Activated CD8-positive, alpha-beta T cell treated with anti-CD3 and anti-CD28 coated beads for 36 hours (primary cell): ENCODE data around the gene ELP5. TPM values are rescaled to one million over a fixed set of nuclear protein-coding genes. Genes with fewer than 3 reads are reported as not detected.

Experiments
- ATAC-seq: fragments of 200-7000 bp; cut with Tn5 transposase; one replicate; pipeline ENCODE4 v1.10.0; 2021; ENCODE audit warnings: mild to moderate bottlenecking, moderate library complexity
- CTCF ChIA-PET: fragments of 350-600 bp; sonication (Branson Sonifier 250); formaldehyde crosslinking; loops from one replicate; lab custom pipeline; 2021; ENCODE audit warnings: antibody characterized with exemption; lab: Charles Lee
- POLR2A ChIA-PET: fragments of 350-600 bp; sonication (Branson Sonifier 250); formaldehyde crosslinking; loops from one replicate; lab custom pipeline; 2021; ENCODE audit warnings: antibody characterized with exemption; lab: Charles Lee
- DNase-seq: peaks from one replicate; pipeline ENCODE4 v3.0.0-alpha.2; 2020
- H3K27ac Mint-ChIP-seq: one replicate; pipeline ENCODE4 v1.8.0; 2021; ENCODE audit warnings: mild to moderate bottlenecking, mixed read lengths
- H3K27me3 Mint-ChIP-seq: one replicate; pipeline ENCODE4 v1.8.0; 2021; ENCODE audit warnings: mixed read lengths
- H3K36me3 Mint-ChIP-seq: one replicate; pipeline ENCODE4 v1.8.0; 2021; ENCODE audit warnings: low read depth, mixed read lengths
- H3K4me1 Mint-ChIP-seq: one replicate; pipeline ENCODE4 v1.8.0; 2021; ENCODE audit warnings: low read depth, mixed read lengths
- H3K4me3 Mint-ChIP-seq: one replicate; pipeline ENCODE4 v1.8.0; 2021; ENCODE audit warnings: mild to moderate bottlenecking, moderate library complexity, mixed read lengths
- H3K9me3 Mint-ChIP-seq: one replicate; pipeline ENCODE4 v1.8.0; 2021; ENCODE audit warnings: mixed read lengths
- intact Hi-C: fragments of 100-400 bp; cut with micrococcal nuclease; formaldehyde crosslinking; loops from one replicate; pipeline ENCODE4 v1.10.0; 2022
- total RNA-seq, 2 experiments: library from RNA; stranded (reverse); gene quantifications; one replicate each; pipeline ENCODE4 v1.2.3, GENCODE V29; 2021
- TF ChIP-seq, protein P1 (sequence below): fragments of 200-600 bp; IDR thresholded peaks from one replicate; pipeline ENCODE4 v1.8.0; 2022; ENCODE audit warnings: antibody characterized with exemption, mild to moderate bottlenecking

ELP5 gene
- total RNA-seq, 2 experiments from 2014 or later = 80.2 to 85.4 TPM

DNA sequence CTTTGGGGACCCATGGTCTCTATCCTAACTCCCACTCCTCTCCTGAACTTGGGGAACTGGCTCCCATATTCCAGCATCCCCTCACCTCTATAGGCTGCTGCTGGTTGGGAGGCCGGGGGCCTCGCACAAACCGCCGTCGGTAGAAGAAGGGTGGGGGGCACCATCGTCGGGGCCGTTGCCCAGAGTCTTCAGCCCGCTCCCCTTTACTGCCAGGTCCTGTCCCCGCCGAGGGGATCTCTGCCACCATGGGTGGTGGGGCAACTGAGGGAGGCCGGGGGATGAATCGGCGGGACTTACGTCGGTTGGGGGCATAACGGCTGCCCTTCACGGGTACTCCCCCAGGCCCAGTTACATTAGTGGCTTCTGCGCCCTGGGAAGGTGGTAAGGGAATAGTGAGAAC, 38.2 kb downstream of the ELP5 start:
- ChIA-PET POLR2A (interaction anchor here (1.9 kb wide), 1 partner anchor 9 kb away, joined by 5 read pairs; the partner anchor contains the start of gene SLC2A4), CTCF (interaction anchor here (1.6 kb wide), 1 partner anchor 10 kb away, joined by 8 read pairs; no protein-coding TSS in a partner anchor)
- intact Hi-C loops = no loop called here
- H3K4me1 Mint-ChIP-seq = peaks cover 5% of the 10 kb centered on the region
- H3K4me3 Mint-ChIP-seq = no peak overlapping the region
- peaks cover 16% of the 10 kb centered on the region for H3K27me3 Mint-ChIP-seq
- no peak overlapping the region for H3K27ac Mint-ChIP-seq
- DNase-seq (no peak), ATAC-seq (no peak)
- TF ChIP-seq, protein P1, sequence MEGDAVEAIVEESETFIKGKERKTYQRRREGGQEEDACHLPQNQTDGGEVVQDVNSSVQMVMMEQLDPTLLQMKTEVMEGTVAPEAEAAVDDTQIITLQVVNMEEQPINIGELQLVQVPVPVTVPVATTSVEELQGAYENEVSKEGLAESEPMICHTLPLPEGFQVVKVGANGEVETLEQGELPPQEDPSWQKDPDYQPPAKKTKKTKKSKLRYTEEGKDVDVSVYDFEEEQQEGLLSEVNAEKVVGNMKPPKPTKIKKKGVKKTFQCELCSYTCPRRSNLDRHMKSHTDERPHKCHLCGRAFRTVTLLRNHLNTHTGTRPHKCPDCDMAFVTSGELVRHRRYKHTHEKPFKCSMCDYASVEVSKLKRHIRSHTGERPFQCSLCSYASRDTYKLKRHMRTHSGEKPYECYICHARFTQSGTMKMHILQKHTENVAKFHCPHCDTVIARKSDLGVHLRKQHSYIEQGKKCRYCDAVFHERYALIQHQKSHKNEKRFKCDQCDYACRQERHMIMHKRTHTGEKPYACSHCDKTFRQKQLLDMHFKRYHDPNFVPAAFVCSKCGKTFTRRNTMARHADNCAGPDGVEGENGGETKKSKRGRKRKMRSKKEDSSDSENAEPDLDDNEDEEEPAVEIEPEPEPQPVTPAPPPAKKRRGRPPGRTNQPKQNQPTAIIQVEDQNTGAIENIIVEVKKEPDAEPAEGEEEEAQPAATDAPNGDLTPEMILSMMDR = no peak
- H3K9me3 Mint-ChIP-seq = no peaks in the 10 kb centered on the region
- no peaks in the 10 kb centered on the region for H3K36me3 Mint-ChIP-seq

DNA sequence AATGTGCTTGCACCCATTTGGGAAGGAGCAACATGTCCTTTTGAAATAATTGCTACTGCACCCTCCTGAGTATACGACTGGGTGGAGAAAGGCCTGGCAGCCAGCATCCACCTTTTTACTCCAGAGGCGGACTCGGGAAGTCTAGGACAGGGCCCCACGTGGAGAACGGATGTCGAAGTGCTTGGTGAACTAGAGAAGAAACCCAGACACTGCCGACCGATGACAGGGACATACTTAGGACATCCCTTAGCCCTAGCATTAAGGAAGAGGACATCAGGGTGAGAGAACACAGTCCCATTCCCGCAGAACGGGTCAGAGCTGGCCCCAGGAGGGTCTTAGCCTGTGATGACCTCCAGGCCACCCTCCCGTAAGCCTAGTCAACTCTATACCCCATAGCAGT, 38.7 kb downstream of the ELP5 start:
- peaks cover 19% of the 10 kb centered on the region for H3K27me3 Mint-ChIP-seq
- DNase-seq (no peak), ATAC-seq (no peak)
- TF ChIP-seq, protein P1 = no peak
- no peaks in the 10 kb centered on the region for H3K9me3 Mint-ChIP-seq
- H3K4me1 Mint-ChIP-seq = peaks cover 8% of the 10 kb centered on the region
- H3K4me3 Mint-ChIP-seq = no peak overlapping the region
- POLR2A ChIA-PET = interaction anchor here (1.9 kb wide), 1 partner anchor 9 kb away, joined by 5 read pairs; the partner anchor contains the start of gene SLC2A4
- CTCF ChIA-PET = interaction anchor here (1.6 kb wide), 1 partner anchor 10 kb away, joined by 8 read pairs; no protein-coding TSS in a partner anchor
- no peaks in the 10 kb centered on the region for H3K36me3 Mint-ChIP-seq
- no peak overlapping the region for H3K27ac Mint-ChIP-seq
- intact Hi-C loops = no loop called here

DNA sequence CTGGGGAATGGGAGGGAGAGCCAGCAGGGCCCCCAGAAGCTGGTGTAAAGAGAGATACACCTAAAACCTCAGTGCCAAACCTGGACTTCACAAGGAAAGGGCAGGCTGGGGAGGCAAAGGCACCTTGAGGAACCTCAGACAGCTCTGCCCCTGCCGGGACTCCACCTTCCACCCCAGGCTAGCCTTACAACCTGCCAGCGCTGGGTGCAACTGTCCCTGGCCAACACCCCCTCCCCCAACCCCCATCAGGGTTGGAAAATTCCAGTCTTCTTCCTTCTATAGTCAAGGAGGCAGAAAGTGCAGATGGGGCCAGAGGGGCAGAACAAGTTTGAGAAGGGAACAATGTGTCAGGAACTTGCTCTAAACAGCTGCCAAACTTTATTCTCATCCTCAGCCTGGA, 40.2 kb downstream of the ELP5 start:
- TF ChIP-seq, protein P1 = no peak
- ChIA-PET POLR2A (interaction anchor here (0.9 to 1.4 kb wide), 3 partner anchors 10 to 58 kb away, joined by 3 to 4 read pairs (median 3); partner anchors contain the start of gene DVL2), CTCF (interaction anchor here (1.2 to 2.7 kb wide), 3 partner anchors 10 to 381 kb away, joined by 4 to 14 read pairs (median 5); partner anchors contain the start of gene SLC2A4)
- DNase-seq (no peak), ATAC-seq (no peak)
- H3K4me3 Mint-ChIP-seq = no peak overlapping the region
- peaks cover 14% of the 10 kb centered on the region for H3K4me1 Mint-ChIP-seq
- peaks cover 26% of the 10 kb centered on the region for H3K27me3 Mint-ChIP-seq
- intact Hi-C loops = no loop called here
- no peaks in the 10 kb centered on the region for H3K9me3 Mint-ChIP-seq
- no peak overlapping the region for H3K27ac Mint-ChIP-seq
- H3K36me3 Mint-ChIP-seq = no peaks in the 10 kb centered on the region

DNA sequence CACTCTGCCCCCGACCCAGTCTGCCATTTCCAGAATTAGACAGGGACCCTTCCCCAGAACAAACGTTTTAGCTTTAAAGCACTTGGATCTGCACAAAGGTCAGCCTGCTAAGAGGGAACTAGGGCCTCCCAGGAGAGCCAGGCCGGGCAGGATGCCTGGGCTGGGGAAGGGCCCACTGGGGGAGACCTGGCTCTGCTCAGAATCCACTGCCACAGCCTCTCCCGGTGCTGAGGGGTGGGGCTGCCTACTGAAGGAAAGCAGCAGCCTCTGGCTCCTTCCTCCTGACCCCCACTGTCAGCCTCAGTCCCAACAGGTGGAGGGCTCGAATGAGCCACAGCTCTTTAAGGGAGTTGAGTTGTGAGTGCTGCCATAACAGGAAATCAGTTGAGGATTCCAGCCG, 40.7 kb downstream of the ELP5 start:
- Mint-ChIP-seq H3K36me3 (no peaks in the 10 kb centered on the region), H3K9me3 (no peaks in the 10 kb centered on the region), H3K4me3 (no peak overlapping the region), H3K27ac (no peak overlapping the region), H3K27me3 (peaks cover 26% of the 10 kb centered on the region), H3K4me1 (peaks cover 14% of the 10 kb centered on the region)
- POLR2A ChIA-PET = interaction anchor here (0.8 to 1.9 kb wide), 5 partner anchors 9 to 59 kb away, joined by 3 to 7 read pairs (median 3); partner anchors contain the start of genes DVL2 and SLC2A4
- DNase-seq (no peak), ATAC-seq (no peak)
- CTCF ChIA-PET = interaction anchor here (1.2 to 2.7 kb wide), 2 partner anchors 11 to 247 kb away, joined by 5 to 14 read pairs; partner anchors contain the start of gene SLC2A4
- intact Hi-C loops = no loop called here
- TF ChIP-seq, protein P1 = no peak

DNA sequence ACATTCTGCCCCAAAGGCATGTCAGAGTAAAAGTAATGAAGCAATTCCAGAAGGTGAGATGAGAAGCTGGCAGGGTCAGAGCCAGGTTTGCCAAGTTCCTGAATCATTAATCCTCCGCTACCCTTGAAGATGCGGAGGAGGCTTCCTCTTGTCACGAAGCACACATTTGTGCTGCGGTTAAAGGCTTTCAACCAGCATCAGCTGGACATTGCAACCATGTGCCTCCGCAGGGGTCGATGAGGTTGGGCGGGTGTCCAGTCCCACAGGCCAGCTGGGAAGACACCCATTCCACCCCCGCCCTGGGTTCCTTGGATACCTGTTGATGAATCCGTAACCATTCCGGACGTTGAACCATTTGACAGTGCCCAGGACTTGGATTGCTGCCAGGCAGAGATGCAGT, 41.1 kb downstream of the ELP5 start:
- ChIA-PET POLR2A (interaction anchor here (0.6 to 1.9 kb wide), 5 partner anchors 9 to 59 kb away, joined by 3 to 7 read pairs (median 3); partner anchors contain the start of genes DVL2 and SLC2A4), CTCF (interaction anchor here (1.0 to 2.7 kb wide), 3 partner anchors 11 to 247 kb away, joined by 3 to 14 read pairs (median 5); partner anchors contain the start of gene SLC2A4)
- Mint-ChIP-seq H3K27me3 (peaks cover 25% of the 10 kb centered on the region), H3K36me3 (no peaks in the 10 kb centered on the region), H3K4me3 (no peak overlapping the region), H3K4me1 (peaks cover 14% of the 10 kb centered on the region), H3K27ac (no peak overlapping the region), H3K9me3 (no peaks in the 10 kb centered on the region)
- no peak for ATAC-seq
- intact Hi-C loops = no loop called here
- TF ChIP-seq, protein P1 = no peak
- no peak for DNase-seq
